ENCODE results near the gene MBD4. TPM values are rescaled to one million over a fixed set of nuclear protein-coding genes. Genes with fewer than 3 reads are reported as not detected.

MBD4 gene
- total RNA-seq, 3 donors from 2014 or later (not counting 1 experiment from before 2014, with no cell fraction given), result 46.4 to 55.6 (median 48.0) TPM

DNA sequence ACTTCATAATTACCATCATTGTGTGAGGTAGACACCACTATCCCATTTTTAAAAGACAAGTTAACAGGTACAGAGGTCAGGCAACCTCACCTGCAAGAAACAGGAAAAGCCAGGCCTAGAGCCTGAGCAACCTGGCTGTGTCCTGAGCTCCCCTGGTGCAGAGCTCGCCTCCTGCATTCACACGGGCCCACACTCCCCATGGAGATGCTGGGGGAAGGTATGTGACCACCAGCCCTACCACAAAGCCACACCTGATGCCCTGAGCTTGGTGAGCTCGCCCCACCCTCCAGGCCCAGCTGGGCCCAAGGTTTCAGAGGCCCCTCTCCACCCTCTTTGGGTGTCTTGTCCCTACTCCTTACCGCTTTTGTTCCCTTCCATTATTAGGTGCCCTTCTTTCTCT, 10.1 kb downstream of the MBD4 start:
- Mint-ChIP-seq H3K27me3 (ENCODE audit: low read depth in 2 of 2) (no peaks in the 10 kb centered on the region), H3K4me3 (no peak overlapping the region), H3K27ac (peak overlapping the region; percentile 20 to 43), H3K9me3 (no peaks in the 10 kb centered on the region), H3K36me3 (no peaks in the 10 kb centered on the region), H3K4me1 (peaks cover 35 to 39% of the 10 kb centered on the region in 2 donors)
- TF ChIP-seq CTCF (IDR thresholded peaks at IDR 0.05), result no peak
- H3K4me3 ChIP-seq (ENCODE audit: low read length), result no peak overlapping the region
- DNase-seq (no peak), ATAC-seq (no peak)
- H3K9me3 ChIP-seq (ENCODE audit: control insufficient read depth, insufficient read depth, low read length), result no peaks in the 10 kb centered on the region
- no peak overlapping the region for H3K27ac ChIP-seq (ENCODE audit: low read length)
- intact Hi-C loops (cut with micrococcal nuclease), result no loop called here
- no peaks in the 10 kb centered on the region for H3K27me3 ChIP-seq (ENCODE audit: control insufficient read depth, insufficient read depth, low read length)
- peaks cover 33% of the 10 kb centered on the region for H3K36me3 ChIP-seq (ENCODE audit: control insufficient read depth, insufficient read depth, low read length)
- H3K4me1 ChIP-seq (ENCODE audit: control insufficient read depth, insufficient read depth, low read length), result peaks cover 22% of the 10 kb centered on the region
- WGBS (ENCODE audit: insufficient coverage), result 67% methylated on average over 4 of the region's 4 CpGs

DNA sequence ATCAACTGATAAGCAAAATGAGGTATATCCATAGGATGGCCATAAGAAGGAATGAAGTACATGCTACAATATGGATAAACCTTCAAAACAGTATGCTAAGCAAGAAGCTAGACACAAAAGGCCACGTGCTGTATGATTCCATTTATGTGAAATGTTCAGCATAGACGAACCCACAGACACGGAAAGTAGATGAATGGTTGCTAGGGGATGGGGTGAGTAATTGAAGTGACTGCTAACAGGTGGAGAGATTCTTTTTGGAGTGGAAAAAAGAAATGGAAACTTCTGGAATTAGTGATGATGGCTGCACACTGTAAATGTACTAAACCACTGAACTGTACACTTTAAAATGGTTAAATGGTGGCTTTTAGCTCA, 10.7 kb downstream of the MBD4 start:
- H3K27me3 Mint-ChIP-seq (ENCODE audit: low read depth in 2 of 2), result no peaks in the 10 kb centered on the region
- no peaks in the 10 kb centered on the region for H3K27me3 ChIP-seq (ENCODE audit: control insufficient read depth, insufficient read depth, low read length)
- TF ChIP-seq CTCF (IDR thresholded peaks at IDR 0.05), result no peak
- H3K4me1 Mint-ChIP-seq, result peaks cover 31 to 38% of the 10 kb centered on the region in 2 donors
- peak overlapping the region; percentile 43 to 67 for H3K27ac Mint-ChIP-seq
- no peaks in the 10 kb centered on the region for H3K36me3 Mint-ChIP-seq
- DNase-seq (no peak), ATAC-seq (no peak)
- no peaks in the 10 kb centered on the region for H3K9me3 ChIP-seq (ENCODE audit: control insufficient read depth, insufficient read depth, low read length)
- H3K4me1 ChIP-seq (ENCODE audit: control insufficient read depth, insufficient read depth, low read length), result peaks cover 22% of the 10 kb centered on the region
- H3K27ac ChIP-seq (ENCODE audit: low read length), result peak overlapping the region; percentile 1
- H3K4me3 Mint-ChIP-seq, result peak overlapping the region; percentile 43
- H3K9me3 Mint-ChIP-seq, result no peaks in the 10 kb centered on the region
- intact Hi-C loops (cut with micrococcal nuclease), result no loop called here
- H3K4me3 ChIP-seq (ENCODE audit: low read length), result no peak overlapping the region
- peaks cover 30% of the 10 kb centered on the region for H3K36me3 ChIP-seq (ENCODE audit: control insufficient read depth, insufficient read depth, low read length)
- 94% methylated on average over 3 of the region's 3 CpGs for WGBS (ENCODE audit: insufficient coverage)

DNA sequence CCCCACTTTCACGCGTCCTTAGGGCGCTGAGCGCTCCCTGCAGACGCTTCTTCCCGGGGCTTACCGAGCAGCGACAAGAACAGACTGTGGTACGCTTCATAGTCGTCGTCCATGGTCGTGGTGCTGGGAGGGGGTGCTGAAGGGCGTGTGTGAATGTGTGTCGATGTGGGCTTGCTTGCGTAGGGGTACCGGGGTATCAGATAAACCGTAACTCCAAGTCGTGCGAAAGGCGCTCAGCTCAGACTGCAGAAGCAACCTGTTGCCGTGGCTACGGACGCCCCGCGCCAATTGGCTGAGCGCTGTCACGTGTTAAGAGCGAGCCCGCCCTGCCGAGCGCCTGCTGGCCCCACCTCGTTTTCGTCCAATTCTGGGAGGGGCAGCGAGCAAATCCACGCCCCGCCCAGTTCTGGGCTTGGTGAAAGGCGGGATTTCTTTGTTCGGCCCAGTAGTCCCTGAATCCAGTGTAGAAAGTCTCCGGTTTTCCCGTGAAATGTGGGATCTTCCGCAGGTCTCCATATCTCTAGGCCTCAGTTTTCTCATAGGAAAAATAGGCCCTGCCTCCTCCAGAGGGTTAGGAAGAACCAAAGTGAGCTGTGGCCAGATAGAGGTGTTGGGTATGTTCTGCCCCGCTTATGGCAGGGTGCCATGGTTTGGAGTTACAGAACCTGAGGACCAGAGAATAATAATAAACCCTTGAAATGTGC, 11.2 kb downstream of the MBD4 start, which contains the start of gene EFCAB12:
Gene EFCAB12, minus strand, starts transcription at position 261 of the 704 bp plus-strand sequence. Its CDS starts 148 bp downstream, at position 113.
- H3K27me3 ChIP-seq (ENCODE audit: control insufficient read depth, insufficient read depth, low read length), result no peaks in the 10 kb centered on the region
- peaks cover 22% of the 10 kb centered on the region for H3K4me1 ChIP-seq (ENCODE audit: control insufficient read depth, insufficient read depth, low read length)
- no peak for TF ChIP-seq CTCF (IDR thresholded peaks at IDR 0.05)
- H3K4me3 ChIP-seq (ENCODE audit: low read length), result peak within 1 kb of the TSS; percentile 38
- intact Hi-C loops (cut with micrococcal nuclease), result loop anchor here (1.0 kb wide), 1 partner anchor 11 kb away; the partner anchor contains the start of gene MBD4
- WGBS (ENCODE audit: insufficient coverage), result 9% methylated on average over 42 of the region's 42 CpGs
- Mint-ChIP-seq H3K27me3 (ENCODE audit: low read depth in 2 of 2) (no peaks in the 10 kb centered on the region), H3K4me3 (peak within 1 kb of the TSS; percentile 84), H3K9me3 (no peaks in the 10 kb centered on the region), H3K36me3 (no peaks in the 10 kb centered on the region), H3K4me1 (peaks cover 26 to 38% of the 10 kb centered on the region in 2 donors), H3K27ac (peak within 1 kb of the TSS; percentile 43 to 67)
- H3K9me3 ChIP-seq (ENCODE audit: control insufficient read depth, insufficient read depth, low read length), result no peaks in the 10 kb centered on the region
- DNase-seq, result peak; percentile 87 to 94
- peaks cover 24% of the 10 kb centered on the region for H3K36me3 ChIP-seq (ENCODE audit: control insufficient read depth, insufficient read depth, low read length)
- peak; percentile 94 to 99 (median 98) for ATAC-seq
- H3K27ac ChIP-seq (ENCODE audit: low read length), result peak within 1 kb of the TSS; percentile 1

Measured in natural killer cell (primary cell).